HG03175 (cell line): Measurements from ENCODE around the gene TSFM.
A peak's percentile ranks its signal among the peaks of the same experiment; 100 is the strongest.

Experiments
- ATAC-seq: cut with Tn5 transposase; IDR thresholded peaks from one replicate; pipeline ENCODE4 v1.9.1; 2021; ENCODE audit warnings: mild to moderate bottlenecking, moderate library complexity; ENCODE audit not compliant: unreplicated experiment

The TSFM gene

GRCh38 chr12:57782608-57783465, at the start of gene TSFM:
Gene TSFM (plus strand): TSS chr12:57782787. CDS start chr12:57782802, 15 bp downstream.
- peak; percentile 92 for ATAC-seq

- no peak for ATAC-seq
These were observed 48.7 kb upstream of the TSFM start for GRCh38 chr12:57733928-57734327.

GRCh38 chr12:57734591-57734990, 48.0 kb upstream of the TSFM start:
- ATAC-seq, result no peak

GRCh38 chr12:57735198-57735855, 47.3 kb upstream of the TSFM start:
- no peak for ATAC-seq

- ATAC-seq, result no peak
These were observed 46.4 kb upstream of the TSFM start for GRCh38 chr12:57735952-57736740.

GRCh38 chr12:57736741-57737466, 45.7 kb upstream of the TSFM start:
- ATAC-seq, result no peak

GRCh38 chr12:57737467-57738460, 44.8 kb upstream of the TSFM start:
- no peak for ATAC-seq

- ATAC-seq, result no peak
These were observed 43.8 kb upstream of the TSFM start, which contains the start of gene AGAP2 for GRCh38 chr12:57738661-57739237. Gene AGAP2 (minus strand): TSS chr12:57738742. CDS start chr12:57738246, 496 bp downstream.

- ATAC-seq, result no peak
These were observed 43.2 kb upstream of the TSFM start for GRCh38 chr12:57739387-57739786.

GRCh38 chr12:57739914-57740538, 42.6 kb upstream of the TSFM start:
- no peak for ATAC-seq

- peak; percentile 70 for ATAC-seq
These were observed 41.8 kb upstream of the TSFM start for GRCh38 chr12:57740656-57741412.

GRCh38 chr12:57741413-57741789, 41.2 kb upstream of the TSFM start:
- ATAC-seq, result no peak

- ATAC-seq, result peak; percentile 58
These were observed 40.5 kb upstream of the TSFM start for GRCh38 chr12:57741844-57742738.

- no peak for ATAC-seq
These were observed 38.8 kb upstream of the TSFM start for GRCh38 chr12:57743769-57744168.

- peak; percentile 33 for ATAC-seq
These were observed 38.3 kb upstream of the TSFM start for GRCh38 chr12:57744194-57744776.

- ATAC-seq, result peak; percentile 80
These were observed 37.7 kb upstream of the TSFM start, which contains the start of gene TSPAN31 for GRCh38 chr12:57744777-57745484. Gene TSPAN31 (plus strand): TSS chr12:57745039. CDS start chr12:57745155, 116 bp downstream.
